GM18861 (cell line): ENCODE results near the gene ZNF700.
"Not testable (repeated sequence)": the region's sequence is repeated elsewhere in the genome, so short reads cannot be mapped to it uniquely, and the experiment has no call there.

Source experiments
- ATAC-seq: cut with Tn5 transposase; IDR thresholded peaks from one replicate; pipeline ENCODE4 v1.9.1; 2021; ENCODE audit not compliant: unreplicated experiment

ZNF700 gene

GRCh38 chr19:11987405-11988281 lies 62.7 kb downstream of the ZNF700 start:
- ATAC-seq: no peak

GRCh38 chr19:11989112-11989456 lies 64.2 kb downstream of the ZNF700 start:
- no peak for ATAC-seq

GRCh38 chr19:11991921-11992320 lies 67.0 kb downstream of the ZNF700 start:
- not testable (repeated sequence) for ATAC-seq

- ATAC-seq: no peak
Observed at GRCh38 chr19:11995174-11995573, 70.3 kb downstream of the ZNF700 start.
